GM21381 (cell line): ENCODE measurements around the gene NSF.

Experiments
- ATAC-seq: cut with Tn5 transposase; IDR thresholded peaks from one replicate; pipeline ENCODE4 v1.9.1; 2021; ENCODE audit warnings: mild to moderate bottlenecking, moderate library complexity; ENCODE audit not compliant: unreplicated experiment

Gene NSF

DNA sequence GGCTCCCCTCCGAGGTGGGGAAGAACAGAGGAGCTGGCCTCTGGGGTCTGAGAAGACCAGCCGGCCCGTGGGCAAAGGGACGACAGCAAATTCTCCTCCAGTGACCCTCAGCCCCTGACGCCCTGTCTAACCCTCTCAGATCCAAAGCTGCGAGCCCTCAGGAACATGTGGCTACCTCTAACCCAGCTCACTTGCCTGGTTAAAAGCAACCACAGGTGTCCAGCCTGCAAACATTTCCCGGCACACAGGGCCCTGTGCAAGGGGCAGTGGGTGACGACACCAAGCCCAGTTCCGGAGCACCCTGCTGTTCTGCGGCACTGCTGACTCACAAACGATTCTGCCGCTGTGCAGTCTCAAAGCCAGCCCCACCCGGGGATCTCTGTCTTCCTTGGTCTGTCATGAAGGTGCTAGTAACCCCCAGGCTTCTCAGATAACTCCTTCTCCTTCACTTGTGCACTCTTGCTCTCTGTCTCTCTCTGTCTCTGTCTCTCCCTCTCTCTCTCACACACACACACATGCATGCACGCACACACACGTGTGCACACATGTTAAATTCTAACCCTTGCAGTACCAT, 205.0 kb downstream of the NSF start:
- no peak for ATAC-seq

DNA sequence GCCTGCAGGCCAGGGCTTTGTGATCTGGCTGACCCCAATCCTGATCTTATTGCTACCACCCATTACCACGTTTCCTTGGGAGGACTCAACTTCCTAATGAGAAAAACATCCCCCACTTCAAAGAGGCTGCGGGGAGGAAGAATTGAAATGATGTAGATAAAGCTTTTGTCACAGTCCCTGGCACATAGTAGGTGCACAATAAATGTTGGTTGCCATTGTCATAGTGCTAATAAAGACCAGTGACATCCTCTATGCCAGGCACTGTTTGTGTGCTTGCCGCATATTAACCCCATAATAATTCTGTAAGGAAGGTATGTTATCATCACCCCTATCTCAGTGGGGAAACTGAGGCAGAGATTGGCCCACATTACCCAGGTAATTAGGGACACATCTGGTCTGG, 205.6 kb downstream of the NSF start:
- no peak for ATAC-seq

GRCh38 chr17:46796524-46796923, 206.1 kb downstream of the NSF start:
- no peak for ATAC-seq

DNA sequence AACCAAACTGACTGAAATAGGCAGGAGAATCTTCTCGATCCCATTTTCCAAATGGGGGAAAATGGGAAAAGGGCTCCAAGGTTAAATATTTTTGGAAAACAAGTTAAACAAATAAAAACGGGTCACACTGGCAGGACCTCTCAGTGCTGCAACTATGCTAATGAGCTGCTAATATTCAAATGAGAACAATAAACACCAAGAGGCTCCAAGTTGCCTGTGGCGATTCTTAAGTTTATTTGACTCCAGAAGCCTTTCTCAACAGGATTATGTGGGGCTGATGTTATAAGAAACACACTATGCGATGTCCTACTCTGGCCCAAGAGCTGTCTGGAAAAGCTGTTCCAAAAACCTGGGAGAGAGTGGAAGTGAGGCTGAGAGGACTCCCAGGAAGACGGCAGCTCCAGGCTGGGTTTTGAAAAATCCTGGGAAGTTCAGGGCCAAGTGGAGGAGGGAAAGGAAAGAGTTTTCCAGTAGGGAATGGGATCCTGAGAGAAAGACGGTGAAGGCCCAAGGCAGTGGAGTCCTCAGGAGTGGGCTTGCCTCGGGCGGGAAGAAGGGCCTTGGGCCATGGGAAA, 206.6 kb downstream of the NSF start:
- no peak for ATAC-seq

- ATAC-seq = no peak
These were observed 210.1 kb downstream of the NSF start for GRCh38 chr17:46800573-46800972.

GRCh38 chr17:46802800-46803199, 212.3 kb downstream of the NSF start:
- no peak for ATAC-seq

DNA sequence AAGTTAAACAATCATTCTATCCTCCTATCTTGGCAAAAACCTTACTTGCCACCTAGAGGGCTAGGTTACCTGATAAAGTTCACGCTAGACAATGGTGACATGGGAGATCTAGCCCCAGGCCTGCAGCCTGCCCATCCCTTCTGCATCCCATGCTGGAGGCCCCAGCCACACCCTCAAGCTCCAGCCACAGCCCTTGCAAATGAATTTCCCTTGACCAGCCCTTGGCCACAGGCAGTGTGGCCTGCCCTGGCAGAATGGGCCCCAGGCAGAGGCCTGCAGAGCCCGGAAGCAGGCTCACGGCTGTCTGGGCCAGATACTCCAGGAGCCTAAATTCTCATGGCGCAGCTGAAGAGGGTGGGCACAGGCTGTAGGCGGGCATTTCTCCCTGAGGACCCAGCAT, 213.1 kb downstream of the NSF start:
- no peak for ATAC-seq

GRCh38 chr17:46805771-46806170, 215.3 kb downstream of the NSF start:
- no peak for ATAC-seq
